PFSK-1 (cell line): Measurements from ENCODE around the gene COG1.

Source experiments
- POLR2AphosphoS5 ChIP-seq: IDR thresholded peaks from 2 replicates; pipeline ENCODE4 v1.6.1; 2012; ENCODE audit warnings: low read depth, mild to moderate bottlenecking, control low read depth, low read length, moderate library complexity
- SIN3A ChIP-seq: IDR thresholded peaks from 2 replicates; pipeline ENCODE4 v1.6.1; 2012; ENCODE audit warnings: mild to moderate bottlenecking, low read length, moderate library complexity, borderline replicate concordance; ENCODE audit not compliant: insufficient read depth
- TF ChIP-seq, protein P1 (sequence below), 2 experiments: IDR thresholded peaks; 2 replicates each; pipeline versions ENCODE4 v1.6.1 to v1.8.0; 2011 to 2012; ENCODE audit warnings: low read depth in 2 of 2, low read length in 2 of 2, control low read depth in 1 of 2, inconsistent platforms in 1 of 2, mild to moderate bottlenecking in 1 of 2, moderate library complexity in 1 of 2; ENCODE audit not compliant: insufficient read depth in 1 of 2

DNA sequence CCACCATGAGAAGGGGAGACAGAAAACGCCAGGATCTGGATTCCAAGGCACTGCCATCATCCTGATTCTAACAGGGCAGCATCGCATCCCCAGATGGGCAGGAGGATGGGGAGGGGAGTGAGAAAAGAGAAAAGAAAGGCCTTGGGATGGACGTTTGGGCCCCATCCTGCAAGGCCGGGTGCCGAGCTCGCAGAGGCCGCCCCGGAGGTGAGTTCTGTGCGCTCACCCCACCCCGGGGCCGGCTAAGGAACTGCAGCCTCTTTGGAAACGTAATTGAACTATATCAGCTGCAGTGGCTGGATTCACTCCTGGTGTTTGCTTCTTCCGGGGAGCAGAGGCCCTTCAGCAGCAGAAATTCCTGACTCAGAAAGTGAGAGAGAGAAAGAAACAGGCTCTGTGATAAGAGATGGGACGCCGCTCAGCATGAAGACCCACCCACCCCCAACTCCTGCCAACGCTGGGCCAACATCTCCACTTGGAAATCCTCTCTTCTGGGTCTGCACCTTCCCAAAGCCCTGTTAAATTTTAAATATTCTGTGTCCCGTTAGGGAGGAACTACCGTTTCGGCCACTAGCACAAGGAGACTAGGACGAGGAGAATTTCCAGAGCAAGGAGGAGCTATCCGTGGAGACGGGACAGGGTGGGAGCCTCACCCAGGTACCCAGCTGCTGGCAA, 36.6 kb upstream of the COG1 start:
- TF ChIP-seq POLR2AphosphoS5, result no peak
- no peak for TF ChIP-seq SIN3A
- TF ChIP-seq, protein P1, sequence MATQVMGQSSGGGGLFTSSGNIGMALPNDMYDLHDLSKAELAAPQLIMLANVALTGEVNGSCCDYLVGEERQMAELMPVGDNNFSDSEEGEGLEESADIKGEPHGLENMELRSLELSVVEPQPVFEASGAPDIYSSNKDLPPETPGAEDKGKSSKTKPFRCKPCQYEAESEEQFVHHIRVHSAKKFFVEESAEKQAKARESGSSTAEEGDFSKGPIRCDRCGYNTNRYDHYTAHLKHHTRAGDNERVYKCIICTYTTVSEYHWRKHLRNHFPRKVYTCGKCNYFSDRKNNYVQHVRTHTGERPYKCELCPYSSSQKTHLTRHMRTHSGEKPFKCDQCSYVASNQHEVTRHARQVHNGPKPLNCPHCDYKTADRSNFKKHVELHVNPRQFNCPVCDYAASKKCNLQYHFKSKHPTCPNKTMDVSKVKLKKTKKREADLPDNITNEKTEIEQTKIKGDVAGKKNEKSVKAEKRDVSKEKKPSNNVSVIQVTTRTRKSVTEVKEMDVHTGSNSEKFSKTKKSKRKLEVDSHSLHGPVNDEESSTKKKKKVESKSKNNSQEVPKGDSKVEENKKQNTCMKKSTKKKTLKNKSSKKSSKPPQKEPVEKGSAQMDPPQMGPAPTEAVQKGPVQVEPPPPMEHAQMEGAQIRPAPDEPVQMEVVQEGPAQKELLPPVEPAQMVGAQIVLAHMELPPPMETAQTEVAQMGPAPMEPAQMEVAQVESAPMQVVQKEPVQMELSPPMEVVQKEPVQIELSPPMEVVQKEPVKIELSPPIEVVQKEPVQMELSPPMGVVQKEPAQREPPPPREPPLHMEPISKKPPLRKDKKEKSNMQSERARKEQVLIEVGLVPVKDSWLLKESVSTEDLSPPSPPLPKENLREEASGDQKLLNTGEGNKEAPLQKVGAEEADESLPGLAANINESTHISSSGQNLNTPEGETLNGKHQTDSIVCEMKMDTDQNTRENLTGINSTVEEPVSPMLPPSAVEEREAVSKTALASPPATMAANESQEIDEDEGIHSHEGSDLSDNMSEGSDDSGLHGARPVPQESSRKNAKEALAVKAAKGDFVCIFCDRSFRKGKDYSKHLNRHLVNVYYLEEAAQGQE (IDR thresholded peaks at IDR 0.05; ENCODE audit: insufficient read depth in 1 of 2, low read depth in 2 of 2, low read length in 2 of 2), result no peak
